NCI-H2107 treated with DMSO at 0.1 percent for 48 hours (cell line): ENCODE measurements around the gene ALPG.
"Not testable (repeated sequence)": the region's sequence is repeated elsewhere in the genome, so short reads cannot be mapped to it uniquely, and the experiment has no call there.

Source experiments
- DNase-seq: peaks from one replicate; lab custom pipeline; 2025; ENCODE audit not compliant: unreplicated experiment; lab: John Stamatoyannopoulos, UW

The ALPG gene

DNA sequence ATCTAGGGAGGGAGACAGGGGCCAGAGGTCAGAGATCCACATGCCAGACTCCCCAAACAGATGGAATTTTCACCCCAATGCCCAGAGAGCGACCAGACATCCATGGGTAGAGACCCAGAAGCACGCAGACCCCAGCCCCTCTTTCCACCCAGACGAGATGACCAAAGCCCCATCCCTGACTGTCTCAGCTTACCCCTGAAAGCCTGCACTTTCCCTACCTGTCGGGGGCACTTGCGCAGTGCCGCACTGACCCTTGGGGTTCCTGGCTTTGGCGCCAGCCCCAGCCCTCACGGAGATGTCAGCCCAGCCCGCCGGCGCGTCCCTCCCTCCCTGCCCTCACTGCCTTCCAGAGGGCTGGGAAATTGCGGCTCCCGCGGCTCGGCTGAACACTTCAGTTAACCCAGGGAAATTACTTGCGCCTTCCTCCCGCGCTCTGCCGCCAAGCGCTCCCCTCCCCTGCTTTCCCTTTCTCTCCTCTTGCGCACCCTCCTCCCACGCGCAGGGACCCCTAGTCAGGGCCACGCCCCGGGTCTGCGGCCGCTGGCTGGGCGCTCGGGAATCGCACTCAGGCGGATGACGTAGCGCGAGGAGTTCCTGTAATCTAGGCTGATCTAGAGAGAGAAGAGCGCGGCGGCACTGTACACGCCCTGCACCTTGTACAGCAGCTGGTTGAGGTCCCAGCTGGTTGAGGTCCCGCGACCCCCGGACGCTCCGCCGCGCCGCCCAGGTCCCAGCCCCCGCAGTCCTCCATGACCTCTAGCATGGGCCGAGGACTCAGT is 12.0 kb downstream of the ALPG start:
- DNase-seq, result peak; percentile 2

GRCh38 chr2:232419245-232420072 is 12.8 kb downstream of the ALPG start:
- no peak for DNase-seq

DNA sequence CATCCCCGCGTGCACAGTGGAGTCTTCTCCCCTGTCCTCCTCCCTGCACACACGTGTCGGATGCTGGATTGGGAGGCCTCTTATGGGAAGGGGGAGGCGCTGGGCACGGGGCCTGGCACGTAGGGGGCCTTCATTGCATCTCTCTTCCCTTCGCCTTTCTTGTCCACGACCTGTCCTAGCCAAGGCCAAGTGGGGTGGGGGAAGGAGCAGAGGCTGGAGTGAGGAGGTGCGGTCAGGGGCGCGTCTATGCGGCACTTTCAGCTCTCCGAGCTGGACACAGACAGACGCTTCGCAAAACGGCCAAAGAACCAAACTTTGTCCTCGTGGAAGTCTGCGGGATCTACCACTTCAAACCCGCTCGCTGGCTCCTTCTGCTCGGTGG is 13.4 kb downstream of the ALPG start:
- DNase-seq, result no peak

DNA sequence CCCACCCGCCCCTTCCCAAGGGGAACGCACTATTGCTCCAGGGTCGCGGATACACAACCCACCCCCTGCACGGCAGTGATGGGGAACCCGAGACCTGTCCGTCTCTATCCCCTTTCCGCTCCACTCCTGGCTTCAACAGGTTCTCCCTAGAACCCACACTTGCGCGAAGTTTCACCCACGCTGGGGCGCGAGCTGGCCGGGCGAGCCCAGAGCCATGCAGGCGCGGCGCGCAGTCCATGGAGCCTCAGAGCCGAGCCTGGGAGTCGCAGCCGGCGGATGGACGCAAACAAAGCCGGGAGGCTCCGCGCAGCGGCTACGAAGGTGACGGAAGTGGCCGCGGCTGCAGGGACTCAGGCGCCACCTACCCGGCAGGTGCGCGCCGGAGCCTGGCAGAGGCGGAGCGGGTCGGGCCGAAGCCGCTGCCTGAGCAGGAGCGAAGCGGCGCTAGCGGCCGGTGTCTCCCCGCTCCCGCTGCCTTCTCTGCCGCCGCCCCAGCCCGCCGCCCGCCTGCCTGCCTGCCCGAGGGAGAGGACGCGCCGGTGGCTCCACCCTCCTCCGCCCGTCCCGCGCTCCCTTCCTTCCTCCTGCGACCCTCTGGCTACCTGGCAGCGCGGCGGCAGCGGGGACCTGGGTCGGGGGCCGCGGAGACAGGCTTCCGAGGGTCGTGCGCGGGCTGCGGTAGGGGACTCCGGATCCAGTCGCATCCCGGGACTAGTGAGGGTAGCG is 14.0 kb downstream of the ALPG start:
- DNase-seq, result peak; percentile 3

- DNase-seq, result no peak
Observed at GRCh38 chr2:232421189-232421785, 14.6 kb downstream of the ALPG start.

DNA sequence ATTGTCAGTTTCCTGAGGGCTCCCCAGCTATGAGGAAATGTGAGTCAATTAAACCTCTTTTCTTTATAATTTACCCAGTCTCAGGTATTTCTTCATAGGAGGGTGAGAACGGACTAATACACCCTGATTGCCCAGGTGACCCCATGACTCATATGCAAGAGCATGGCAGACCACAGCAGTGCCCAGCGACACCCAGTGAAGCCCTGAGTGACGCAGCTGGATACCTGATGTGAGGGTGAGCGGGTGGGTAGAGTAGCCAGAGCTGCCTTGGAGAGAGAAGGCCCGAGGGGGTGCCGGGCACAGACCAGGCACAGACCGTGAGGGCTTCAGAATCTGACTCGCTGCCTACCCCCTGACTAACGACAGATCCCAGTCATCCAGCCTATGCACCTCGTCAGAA is 15.4 kb downstream of the ALPG start:
- no peak for DNase-seq

GRCh38 chr2:232422996-232423395 is 16.4 kb downstream of the ALPG start:
- not testable (repeated sequence) for DNase-seq

- DNase-seq, result not testable (repeated sequence)
Observed at GRCh38 chr2:232423407-232423806, 16.8 kb downstream of the ALPG start.

DNA sequence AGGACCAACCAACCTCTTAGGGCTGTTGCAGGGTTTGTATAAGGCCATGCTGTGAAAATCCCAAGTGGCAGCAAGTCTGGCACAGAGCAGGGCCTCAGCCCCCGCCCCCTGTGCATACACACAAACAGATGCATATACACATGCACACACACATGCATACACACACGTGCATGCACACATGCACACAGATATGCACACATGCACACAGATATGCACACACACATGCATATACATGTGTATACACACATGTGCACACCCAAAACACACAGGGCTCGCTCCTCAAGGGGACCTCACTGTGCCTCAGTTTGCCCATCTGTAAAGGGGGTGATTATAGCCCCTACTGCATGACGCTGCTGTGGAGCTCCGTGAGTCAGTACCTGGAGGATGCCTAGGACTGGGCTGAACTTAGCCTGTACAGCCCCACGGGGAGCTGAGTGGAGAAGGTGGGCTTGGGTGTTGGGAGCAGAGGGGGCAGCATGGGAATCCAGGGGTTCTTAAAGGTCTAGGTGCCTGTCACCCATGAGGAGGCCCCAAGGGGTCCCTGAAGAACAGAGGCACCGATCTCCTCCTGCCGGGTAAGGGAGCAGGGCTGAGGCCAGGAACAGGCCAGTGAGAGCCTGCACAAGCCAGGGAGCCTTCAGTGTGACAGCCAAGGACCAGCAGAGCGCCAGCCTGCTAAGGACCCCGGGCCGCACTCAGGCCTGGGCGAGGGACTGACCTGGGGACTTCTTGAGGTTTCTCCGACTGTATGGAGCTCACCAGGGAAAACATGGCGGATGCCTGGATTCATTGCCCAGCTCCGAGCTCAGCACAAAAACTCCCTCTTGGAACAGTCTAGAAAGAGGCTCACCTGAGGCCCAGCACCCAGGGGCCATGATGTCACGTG is 25.3 kb downstream of the ALPG start:
- DNase-seq, result no peak

DNA sequence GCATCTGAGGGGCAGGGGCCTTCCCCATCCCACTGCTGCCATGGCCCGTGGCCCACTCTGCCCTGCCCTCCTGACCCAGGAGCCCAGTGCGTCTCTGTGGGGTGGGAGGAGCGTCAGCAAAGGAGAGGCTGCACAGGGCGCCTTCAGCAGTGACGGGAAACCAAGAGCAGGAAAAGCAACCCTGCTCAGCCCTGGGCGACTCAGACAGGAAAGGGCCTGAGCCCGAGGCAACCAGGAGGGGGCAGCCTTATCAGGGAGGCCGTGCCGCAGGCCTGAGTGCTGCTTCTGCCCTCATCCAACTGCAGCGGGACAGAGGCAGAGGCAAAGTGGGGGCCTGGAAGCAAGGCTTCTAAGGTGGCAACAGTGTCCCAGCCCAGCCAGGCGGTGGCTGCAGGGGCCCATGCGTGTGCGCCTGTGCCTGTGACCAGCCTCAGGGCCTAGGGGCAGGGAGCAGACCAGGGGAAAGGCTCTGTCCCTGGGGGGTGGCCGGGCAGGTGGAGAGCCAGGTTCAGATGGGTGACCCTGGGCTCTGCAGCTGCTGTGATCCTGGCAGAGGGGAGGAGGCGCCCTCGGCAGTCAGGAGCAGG is 26.0 kb downstream of the ALPG start:
- no peak for DNase-seq

DNA sequence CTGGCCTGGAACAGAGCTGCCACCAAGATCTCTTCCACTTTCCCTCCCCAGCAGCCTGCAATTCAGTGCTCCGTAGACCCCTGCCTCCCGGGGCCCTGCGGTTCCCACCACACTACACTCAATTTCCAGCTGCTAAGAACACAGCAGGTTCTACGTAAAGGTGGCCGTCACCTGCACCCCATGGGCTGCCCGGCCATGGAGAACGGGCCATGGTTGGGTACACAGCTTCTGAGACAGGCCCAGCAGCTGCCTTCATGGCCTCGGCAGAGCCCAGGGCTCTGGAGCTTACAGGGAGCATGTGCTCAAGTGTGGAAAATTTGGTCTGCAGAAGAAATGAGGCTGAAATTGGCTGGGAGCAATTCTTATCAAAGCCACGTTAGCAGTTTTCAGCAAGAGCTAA is 27.0 kb downstream of the ALPG start:
- not testable (repeated sequence) for DNase-seq

DNA sequence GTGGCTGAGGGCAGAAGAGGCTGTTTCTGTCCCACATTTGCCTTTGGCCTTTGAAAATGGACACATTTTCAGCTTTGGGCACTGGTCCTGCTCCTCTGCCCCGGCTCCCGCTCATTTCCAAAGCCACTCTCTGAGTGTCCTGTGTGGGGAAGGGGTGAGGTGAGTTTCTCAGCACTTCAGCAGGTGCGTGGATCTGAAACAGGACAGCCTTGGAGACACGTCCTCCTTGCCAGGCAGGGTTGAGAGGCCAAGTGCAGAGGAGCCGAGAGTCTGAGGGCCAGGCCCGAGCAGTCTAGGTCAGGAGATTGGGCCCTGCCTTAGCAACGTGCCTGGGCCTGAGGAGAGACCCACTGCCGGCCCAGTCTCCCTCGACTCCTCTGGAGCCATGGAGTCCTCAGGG is 27.4 kb downstream of the ALPG start:
- no peak for DNase-seq

- no peak for DNase-seq
Observed at GRCh38 chr2:232434563-232435374, 28.1 kb downstream of the ALPG start.

GRCh38 chr2:232435375-232435648 is 28.7 kb downstream of the ALPG start:
- DNase-seq, result no peak

- no peak for DNase-seq
Observed at GRCh38 chr2:232435805-232436204, 29.2 kb downstream of the ALPG start.

DNA sequence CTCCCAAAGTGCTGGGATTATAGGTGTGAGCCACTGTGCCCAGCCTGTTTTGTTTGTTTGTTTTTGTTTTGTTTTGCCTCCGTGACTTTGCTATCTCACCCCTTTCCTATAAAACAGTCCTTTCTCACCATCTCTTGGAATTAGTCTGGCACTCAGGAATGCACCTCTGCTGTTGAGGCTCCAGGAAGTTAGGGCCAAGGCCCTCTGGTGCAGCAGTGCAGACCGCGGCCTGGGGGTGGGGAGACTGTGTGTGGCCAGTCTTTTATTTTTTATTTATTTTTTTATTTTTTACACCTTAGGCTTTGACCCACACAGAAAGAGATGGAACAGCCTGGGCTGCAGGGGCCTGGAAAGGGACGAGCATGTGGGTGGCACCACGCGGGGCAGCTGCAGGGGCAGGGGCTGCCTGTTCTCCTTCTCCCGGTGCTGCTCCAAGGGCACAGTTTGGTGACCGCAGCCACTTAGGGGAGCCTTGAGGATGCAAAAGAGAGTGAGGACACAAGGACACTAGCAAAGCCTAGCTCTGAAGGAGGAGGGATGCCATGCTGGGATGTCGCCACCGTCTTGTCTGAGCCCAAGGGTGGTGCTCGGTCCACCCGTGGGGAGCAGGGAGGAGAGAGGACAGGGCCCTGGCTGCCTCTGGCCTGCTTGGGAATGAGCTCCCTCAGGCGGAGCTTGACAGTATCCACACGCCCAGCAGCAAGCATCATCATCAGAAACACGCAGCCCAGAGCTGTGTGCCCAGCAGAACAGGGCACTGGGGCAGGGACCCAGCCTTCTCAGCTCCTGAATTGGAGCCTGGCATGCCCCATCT is 29.9 kb downstream of the ALPG start:
- DNase-seq, result no peak

DNA sequence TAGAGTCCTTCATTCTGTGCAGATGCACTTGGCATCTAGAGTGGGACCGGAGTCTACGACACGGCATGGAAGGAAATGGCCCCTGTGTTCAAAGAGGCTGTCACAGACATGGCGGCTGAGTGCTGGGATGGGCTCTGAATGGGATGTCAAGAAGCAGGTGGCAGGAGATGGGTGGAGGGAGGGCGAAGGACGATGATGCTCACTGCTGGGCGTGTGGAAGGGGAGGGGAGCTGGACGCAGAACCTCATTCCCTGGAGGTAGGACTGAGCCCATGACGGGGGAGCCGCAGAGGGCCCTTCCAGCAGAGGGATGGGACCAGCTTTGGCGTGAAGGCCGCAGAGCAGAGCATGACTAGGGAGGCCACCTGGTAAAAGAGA is 30.5 kb downstream of the ALPG start:
- DNase-seq, result no peak

GRCh38 chr2:232438091-232438490 is 31.4 kb downstream of the ALPG start:
- no peak for DNase-seq
